CD8-positive, alpha-beta memory T cell (primary cell): ENCODE data around the gene ITSN1. TPM values are rescaled to one million over a fixed set of nuclear protein-coding genes. Genes with fewer than 3 reads are reported as not detected.

Experiments
- CTCF ChIA-PET: fragments of 350-600 bp; sonication (Branson Sonifier 250); formaldehyde crosslinking; loops from one replicate; lab custom pipeline; 2021; ENCODE audit warnings: antibody characterized with exemption; lab: Charles Lee
- POLR2A ChIA-PET: fragments of 350-600 bp; sonication (Branson Sonifier 250); formaldehyde crosslinking; loops from one replicate; lab custom pipeline; 2021; ENCODE audit warnings: antibody characterized with exemption; lab: Charles Lee
- DNase-seq, 5 donors: peaks; one replicate each; pipeline versions ENCODE4 v3.0.0 to v3.0.0-alpha.2; 2020 to 2022; ENCODE audit warnings: mixed read lengths in 1 of 5
- H3K27ac ChIP-seq: one replicate; pipeline ENCODE4 v1.7.0; 2013; ENCODE audit warnings: low read depth, mild to moderate bottlenecking, low read length, moderate library complexity
- H3K27me3 ChIP-seq: 2 replicates; pipeline ENCODE4 v1.7.0; 2013; ENCODE audit warnings: low read length, mild to moderate bottlenecking; ENCODE audit not compliant: insufficient read depth, poor library complexity, severe bottlenecking
- H3K36me3 ChIP-seq: 2 replicates; pipeline ENCODE4 v1.7.0; 2013; ENCODE audit warnings: mild to moderate bottlenecking, low read length, moderate library complexity; ENCODE audit not compliant: insufficient read depth
- H3K4me1 ChIP-seq: 2 replicates; pipeline ENCODE4 v1.7.0; 2013; ENCODE audit warnings: mild to moderate bottlenecking, low read length, moderate library complexity; ENCODE audit not compliant: insufficient read depth
- H3K4me3 ChIP-seq: 2 replicates; pipeline ENCODE4 v1.7.0; 2013; ENCODE audit warnings: mild to moderate bottlenecking, low read length
- H3K9me3 ChIP-seq: 2 replicates; pipeline ENCODE4 v1.7.0; 2013; ENCODE audit warnings: mild to moderate bottlenecking, low read length
- H3K27ac Mint-ChIP-seq, 8 donors: one replicate each; pipeline ENCODE4 v1.8.0; 2020 to 2021; ENCODE audit warnings: mixed read lengths in 8 of 8, mild to moderate bottlenecking in 6 of 8, inconsistent platforms in 3 of 8, moderate library complexity in 3 of 8
- H3K27me3 Mint-ChIP-seq, 2 donors: one replicate each; pipeline ENCODE4 v1.8.0; 2020 to 2021; ENCODE audit warnings: mixed read lengths in 2 of 2, mild to moderate bottlenecking in 1 of 2, moderate library complexity in 1 of 2
- H3K36me3 Mint-ChIP-seq, 3 donors: one replicate each; pipeline ENCODE4 v1.8.0; 2020 to 2021; ENCODE audit warnings: mixed read lengths in 3 of 3, inconsistent platforms in 1 of 3, mild to moderate bottlenecking in 1 of 3
- H3K4me1 Mint-ChIP-seq, 3 donors: one replicate each; pipeline ENCODE4 v1.8.0; 2020 to 2021; ENCODE audit warnings: mixed read lengths in 3 of 3, inconsistent platforms in 1 of 3, mild to moderate bottlenecking in 1 of 3
- H3K4me3 Mint-ChIP-seq, 7 donors: one replicate each; pipeline ENCODE4 v1.8.0; 2020 to 2021; ENCODE audit warnings: mixed read lengths in 7 of 7, mild to moderate bottlenecking in 6 of 7, moderate library complexity in 4 of 7, inconsistent platforms in 2 of 7
- H3K9me3 Mint-ChIP-seq, 5 donors: one replicate each; pipeline ENCODE4 v1.8.0; 2020 to 2022; ENCODE audit warnings: mixed read lengths in 5 of 5, mild to moderate bottlenecking in 3 of 5, moderate library complexity in 2 of 5, inconsistent platforms in 1 of 5
- polyA plus RNA-seq: library from polyadenylated mRNA; unstranded; fragments of 300-500 nt; fragmentation: Illumina TruSeq; gene quantifications from one replicate; pipeline ENCODE4 v1.2.3, GENCODE V29; 2021
- total RNA-seq, 2 experiments: library from RNA; stranded (reverse); gene quantifications; one replicate each; pipeline ENCODE4 v1.2.3, GENCODE V29; 2021

The ITSN1 gene
- total and polyA plus RNA-seq, 3 experiments from 2014 or later: 2.7 to 5.5 (median 4.9) TPM

DNA sequence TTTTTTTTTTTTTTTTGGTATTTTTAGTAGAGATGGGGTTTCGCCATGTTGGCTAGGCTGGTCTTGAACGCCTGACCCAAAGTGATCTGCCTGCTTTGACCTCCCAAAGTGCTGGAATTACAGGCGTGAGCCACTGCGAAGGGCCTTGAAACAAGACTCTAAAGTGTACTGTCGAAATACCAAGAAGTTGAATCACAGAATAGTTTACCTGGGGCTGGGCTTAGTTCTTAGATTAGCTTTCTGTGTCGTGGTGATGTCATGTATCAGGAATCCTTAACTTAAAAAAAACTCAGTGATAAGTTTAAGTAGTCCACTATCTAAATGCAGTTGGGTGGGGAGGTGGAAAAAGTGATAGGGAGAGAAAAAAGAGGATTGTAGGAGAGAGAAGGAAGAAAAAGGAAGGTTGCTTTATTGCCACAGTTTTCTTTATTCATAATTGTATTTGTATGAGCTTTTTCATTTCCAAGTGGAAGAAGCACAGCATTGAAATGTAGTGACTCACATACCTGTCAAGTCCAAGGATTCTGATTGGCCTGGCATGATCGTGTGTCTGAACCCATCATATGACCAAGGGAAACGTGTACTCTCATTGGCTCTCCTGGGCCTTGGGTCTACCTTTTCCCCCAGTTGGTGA, 13.4 kb downstream of the ITSN1 start:
- H3K4me3 Mint-ChIP-seq: no peak overlapping the region
- ChIA-PET POLR2A (interaction anchor here (0.6 kb wide), 1 partner anchor 9 kb away, joined by 3 read pairs; no protein-coding TSS in a partner anchor), CTCF (no interaction called here)
- H3K27ac ChIP-seq: no peak overlapping the region
- no peaks in the 10 kb centered on the region for H3K36me3 ChIP-seq
- peaks cover 0 to 4% (median 0%) of the 10 kb centered on the region in 3 donors for H3K4me1 Mint-ChIP-seq
- no peaks in the 10 kb centered on the region for H3K9me3 ChIP-seq
- H3K36me3 Mint-ChIP-seq: peaks cover 0 to 4% (median 1%) of the 10 kb centered on the region in 3 donors
- no peaks in the 10 kb centered on the region for H3K27me3 ChIP-seq
- no peak overlapping the region for H3K4me3 ChIP-seq
- H3K27me3 Mint-ChIP-seq: peaks cover 0 to 23% of the 10 kb centered on the region in 2 donors
- DNase-seq: no peak
- no peaks in the 10 kb centered on the region for H3K9me3 Mint-ChIP-seq
- no peak overlapping the region for H3K27ac Mint-ChIP-seq
- H3K4me1 ChIP-seq: no peaks in the 10 kb centered on the region

DNA sequence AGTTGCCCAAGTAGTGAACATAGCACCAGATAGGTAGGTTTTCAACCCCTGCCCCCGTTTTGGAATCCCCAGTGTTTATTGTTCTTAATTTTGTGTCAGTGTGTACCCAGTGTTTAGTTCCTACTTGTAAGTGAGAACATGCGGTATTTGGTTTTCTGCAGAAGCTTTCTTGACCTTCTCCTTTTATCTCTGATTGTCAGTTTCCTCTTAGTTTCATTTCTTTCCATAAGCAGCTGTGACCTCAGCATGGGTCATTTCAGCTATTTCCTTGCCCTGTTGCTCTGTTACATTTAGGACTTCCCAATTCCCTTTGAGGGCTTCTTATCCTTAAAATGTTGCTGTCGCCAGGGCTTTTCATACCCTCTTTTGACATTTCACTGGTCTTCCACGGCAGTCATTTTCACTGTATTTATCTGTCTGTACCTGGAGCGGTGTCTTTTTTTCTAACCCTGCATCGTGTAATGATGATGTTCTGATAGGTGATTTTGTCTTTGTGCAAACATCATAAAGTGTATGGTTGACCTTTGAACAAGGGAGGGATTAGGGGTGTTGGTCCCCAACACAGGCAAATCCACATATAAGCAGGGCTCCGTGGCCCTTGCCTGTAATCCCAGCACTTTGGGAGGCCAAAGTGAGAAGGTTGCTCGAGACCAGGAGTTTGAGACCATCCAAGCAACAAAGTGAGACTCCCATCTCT, 15.0 kb downstream of the ITSN1 start:
- peaks cover 0 to 30% of the 10 kb centered on the region in 2 donors for H3K27me3 Mint-ChIP-seq

DNA sequence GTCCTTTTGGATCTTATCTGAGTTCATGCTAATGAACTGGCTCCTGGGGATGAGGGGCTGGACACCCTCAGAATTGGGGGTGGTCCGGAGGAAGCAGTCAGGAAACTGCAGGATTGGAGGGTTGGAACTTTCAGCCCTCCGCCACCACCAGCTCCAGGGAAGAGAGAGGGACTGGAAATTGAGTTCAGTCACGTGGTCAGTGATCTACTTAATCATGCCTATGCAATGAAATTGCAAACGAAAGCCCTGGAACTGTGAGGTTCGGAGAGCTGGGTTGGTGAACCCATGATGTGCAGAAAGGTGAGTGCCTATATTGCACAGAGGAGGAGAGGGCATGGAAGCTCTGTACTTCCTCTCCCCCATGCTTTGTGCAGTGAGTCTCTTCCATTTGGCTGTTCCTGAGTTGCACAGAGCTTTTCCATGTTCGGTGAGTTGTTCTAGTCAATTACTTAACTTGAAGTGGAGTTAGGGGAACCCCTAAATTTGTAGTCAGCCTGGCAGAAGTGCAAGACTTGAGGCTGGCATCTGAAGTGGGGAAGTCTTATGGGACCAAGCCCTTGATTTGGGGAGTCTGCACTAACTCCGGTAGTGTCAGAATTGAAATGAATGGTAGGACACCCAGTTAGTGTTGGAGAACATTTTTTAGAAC, 16.7 kb downstream of the ITSN1 start:
- no peak for DNase-seq
- H3K27me3 Mint-ChIP-seq: peaks cover 0 to 30% of the 10 kb centered on the region in 2 donors
- H3K27ac Mint-ChIP-seq: no peak overlapping the region
- ChIA-PET POLR2A (no interaction called here), CTCF (no interaction called here)
- H3K9me3 Mint-ChIP-seq: no peaks in the 10 kb centered on the region
- Histone ChIP-seq H3K36me3 (no peaks in the 10 kb centered on the region), H3K27me3 (no peaks in the 10 kb centered on the region), H3K4me3 (no peak overlapping the region), H3K4me1 (no peaks in the 10 kb centered on the region), H3K9me3 (no peaks in the 10 kb centered on the region), H3K27ac (no peak overlapping the region)
- no peak overlapping the region for H3K4me3 Mint-ChIP-seq
- no peaks in the 10 kb centered on the region for H3K4me1 Mint-ChIP-seq
- H3K36me3 Mint-ChIP-seq: peaks cover 0 to 12% (median 1%) of the 10 kb centered on the region in 3 donors

More for the DNA sequence above, 15.0 kb downstream of the ITSN1 start:
- Histone ChIP-seq H3K36me3 (no peaks in the 10 kb centered on the region), H3K27ac (no peak overlapping the region), H3K27me3 (no peaks in the 10 kb centered on the region), H3K9me3 (no peaks in the 10 kb centered on the region), H3K4me1 (no peaks in the 10 kb centered on the region), H3K4me3 (no peak overlapping the region)
- Mint-ChIP-seq H3K4me3 (no peak overlapping the region), H3K9me3 (no peaks in the 10 kb centered on the region), H3K4me1 (no peaks in the 10 kb centered on the region), H3K36me3 (peaks cover 0 to 12% (median 1%) of the 10 kb centered on the region in 3 donors), H3K27ac (no peak overlapping the region)
- DNase-seq: no peak
- ChIA-PET POLR2A (no interaction called here), CTCF (no interaction called here)

DNA sequence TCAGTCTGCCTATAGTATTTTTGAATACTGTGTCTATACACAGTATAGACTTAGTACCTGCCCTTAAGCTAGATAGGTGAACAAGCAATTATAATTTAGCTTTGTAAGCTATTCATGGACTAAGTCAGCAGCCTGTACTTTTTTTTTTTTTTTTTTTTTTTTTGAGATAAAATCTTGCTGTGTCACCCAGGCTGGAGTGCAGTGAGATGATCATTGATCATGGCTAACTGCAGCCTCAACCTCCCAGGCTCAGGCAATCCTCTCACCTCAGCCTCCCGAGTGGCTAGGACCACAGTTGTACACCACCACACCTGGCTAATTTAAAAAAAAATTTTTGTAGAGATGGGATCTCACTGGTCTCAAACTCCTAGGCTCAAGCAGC, 17.3 kb downstream of the ITSN1 start:
- no peak overlapping the region for H3K4me3 Mint-ChIP-seq

DNA sequence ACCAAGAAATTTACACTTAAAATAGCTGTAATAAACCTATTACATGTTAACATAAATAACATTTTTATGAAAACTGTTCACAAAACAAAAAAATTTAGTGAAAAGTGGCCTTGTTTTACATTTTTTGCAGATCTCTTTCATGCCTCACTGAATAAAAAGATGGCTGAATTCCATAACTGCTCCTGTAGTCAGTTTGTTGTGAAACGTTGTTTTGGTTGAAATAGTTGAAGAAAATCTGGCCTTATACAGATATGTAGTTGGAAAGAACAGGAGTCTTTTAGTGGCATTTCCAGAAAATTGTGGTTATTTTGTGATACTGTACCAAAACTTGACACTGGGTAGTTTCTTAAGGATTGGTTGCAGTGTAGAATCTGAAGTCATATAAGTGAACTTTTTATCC, 18.1 kb downstream of the ITSN1 start:
- Histone ChIP-seq H3K36me3 (no peaks in the 10 kb centered on the region), H3K4me3 (no peak overlapping the region), H3K4me1 (no peaks in the 10 kb centered on the region), H3K27ac (no peak overlapping the region), H3K27me3 (no peaks in the 10 kb centered on the region), H3K9me3 (no peaks in the 10 kb centered on the region)
- Mint-ChIP-seq H3K4me1 (no peaks in the 10 kb centered on the region), H3K36me3 (peaks cover 0 to 12% (median 0%) of the 10 kb centered on the region in 3 donors), H3K27ac (no peak overlapping the region), H3K4me3 (no peak overlapping the region), H3K27me3 (peaks cover 0 to 30% of the 10 kb centered on the region in 2 donors), H3K9me3 (no peaks in the 10 kb centered on the region)
- no peak for DNase-seq
- ChIA-PET POLR2A (no interaction called here), CTCF (no interaction called here)

More for the DNA sequence above, 17.3 kb downstream of the ITSN1 start:
- H3K9me3 Mint-ChIP-seq: no peaks in the 10 kb centered on the region
- ChIA-PET POLR2A (no interaction called here), CTCF (no interaction called here)
- Histone ChIP-seq H3K9me3 (no peaks in the 10 kb centered on the region), H3K27ac (no peak overlapping the region), H3K36me3 (no peaks in the 10 kb centered on the region), H3K4me3 (no peak overlapping the region), H3K27me3 (no peaks in the 10 kb centered on the region), H3K4me1 (no peaks in the 10 kb centered on the region)
- peaks cover 0 to 12% (median 1%) of the 10 kb centered on the region in 3 donors for H3K36me3 Mint-ChIP-seq
- no peak for DNase-seq
- H3K27ac Mint-ChIP-seq: no peak overlapping the region
- no peaks in the 10 kb centered on the region for H3K4me1 Mint-ChIP-seq
- H3K27me3 Mint-ChIP-seq: peaks cover 0 to 30% of the 10 kb centered on the region in 2 donors

DNA sequence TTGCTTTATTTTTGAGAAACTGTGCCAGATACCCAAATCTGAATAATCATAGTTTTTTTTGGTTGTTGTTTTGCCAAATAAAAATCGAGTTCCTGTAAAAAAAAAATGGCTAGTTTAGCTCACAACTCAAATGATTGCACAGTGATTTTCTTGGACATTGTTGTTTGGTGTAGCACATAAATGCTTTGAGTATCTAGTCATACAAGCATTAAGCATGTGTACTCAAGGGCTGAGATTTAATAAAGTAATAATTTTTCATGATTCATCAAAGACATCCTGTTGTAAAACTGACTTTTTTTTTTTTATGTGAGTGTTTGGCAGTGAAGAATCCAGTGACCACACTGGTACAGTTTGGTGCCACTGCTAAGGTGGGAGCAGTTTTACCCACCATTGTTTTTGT, 18.8 kb downstream of the ITSN1 start:
- Mint-ChIP-seq H3K27me3 (peaks cover 0 to 24% of the 10 kb centered on the region in 2 donors), H3K27ac (no peak overlapping the region), H3K4me1 (no peaks in the 10 kb centered on the region), H3K9me3 (no peaks in the 10 kb centered on the region), H3K4me3 (no peak overlapping the region), H3K36me3 (peaks cover 0 to 12% (median 0%) of the 10 kb centered on the region in 3 donors)
- no peak overlapping the region for H3K4me3 ChIP-seq
- no peaks in the 10 kb centered on the region for H3K27me3 ChIP-seq
- CTCF ChIA-PET: no interaction called here
- POLR2A ChIA-PET: no interaction called here
- no peaks in the 10 kb centered on the region for H3K4me1 ChIP-seq
- H3K36me3 ChIP-seq: no peaks in the 10 kb centered on the region
- H3K9me3 ChIP-seq: no peaks in the 10 kb centered on the region
- no peak overlapping the region for H3K27ac ChIP-seq
- no peak for DNase-seq

DNA sequence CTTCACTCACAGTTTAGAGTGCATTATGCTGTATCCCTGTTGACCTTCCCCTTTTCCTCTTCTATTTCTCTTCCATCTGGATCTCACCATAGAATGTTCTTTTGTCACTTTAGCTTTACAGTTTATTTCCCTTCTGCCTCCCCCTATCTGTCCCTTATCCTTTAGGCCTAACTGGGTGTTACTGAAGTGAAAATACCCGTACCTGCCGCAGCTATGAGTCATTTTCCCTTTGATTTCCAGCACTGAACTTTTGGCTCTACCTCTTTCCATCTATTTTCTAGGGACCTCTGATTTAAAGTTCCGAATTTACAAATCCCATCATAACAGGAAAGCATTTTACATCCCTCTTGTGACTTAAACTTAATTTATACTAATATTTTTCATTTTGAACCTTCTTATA, 19.7 kb downstream of the ITSN1 start:
- H3K4me1 ChIP-seq: no peaks in the 10 kb centered on the region
- peaks cover 0 to 23% of the 10 kb centered on the region in 2 donors for H3K27me3 Mint-ChIP-seq
- H3K9me3 Mint-ChIP-seq: no peaks in the 10 kb centered on the region
- no peak overlapping the region for H3K4me3 ChIP-seq
- no peaks in the 10 kb centered on the region for H3K4me1 Mint-ChIP-seq
- DNase-seq: no peak
- peaks cover 0 to 12% (median 0%) of the 10 kb centered on the region in 3 donors for H3K36me3 Mint-ChIP-seq
- no peak overlapping the region for H3K4me3 Mint-ChIP-seq
- no peak overlapping the region for H3K27ac Mint-ChIP-seq
- no peak overlapping the region for H3K27ac ChIP-seq
- no peaks in the 10 kb centered on the region for H3K36me3 ChIP-seq
- CTCF ChIA-PET: no interaction called here
- no peaks in the 10 kb centered on the region for H3K9me3 ChIP-seq
- H3K27me3 ChIP-seq: no peaks in the 10 kb centered on the region
- POLR2A ChIA-PET: no interaction called here

DNA sequence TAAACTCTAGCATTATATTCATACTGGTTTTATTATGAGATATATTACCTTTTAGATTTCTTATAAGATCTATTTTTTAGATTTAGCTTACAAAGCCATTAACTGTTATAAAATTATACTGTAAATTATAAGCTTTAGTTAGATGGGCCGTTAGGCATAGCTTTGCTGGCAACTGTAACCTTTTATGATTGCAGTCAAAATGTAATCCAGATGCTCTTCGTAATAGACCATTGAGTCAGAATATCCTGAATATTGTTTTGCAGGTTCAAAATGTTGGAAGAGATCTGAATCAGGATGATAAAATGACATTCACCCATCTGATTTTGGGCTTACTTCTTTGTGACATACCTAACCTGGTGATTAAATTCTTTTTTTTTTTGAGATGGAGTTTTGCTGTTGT, 20.9 kb downstream of the ITSN1 start:
- H3K9me3 ChIP-seq: no peaks in the 10 kb centered on the region
- H3K36me3 ChIP-seq: no peaks in the 10 kb centered on the region
- Mint-ChIP-seq H3K4me1 (no peaks in the 10 kb centered on the region), H3K9me3 (no peaks in the 10 kb centered on the region), H3K4me3 (no peak overlapping the region), H3K27ac (no peak overlapping the region), H3K27me3 (peaks cover 1 to 17% of the 10 kb centered on the region in 2 donors), H3K36me3 (peaks cover 0 to 8% (median 0%) of the 10 kb centered on the region in 3 donors)
- no peak overlapping the region for H3K4me3 ChIP-seq
- H3K27me3 ChIP-seq: no peaks in the 10 kb centered on the region
- H3K27ac ChIP-seq: no peak overlapping the region
- POLR2A ChIA-PET: no interaction called here
- DNase-seq: no peak
- CTCF ChIA-PET: no interaction called here
- no peaks in the 10 kb centered on the region for H3K4me1 ChIP-seq
